ENCODE measurements around the gene NTRK1. TPM values are rescaled to one million over a fixed set of nuclear protein-coding genes. Genes with fewer than 3 reads are reported as not detected.

Gene NTRK1
- polyA plus RNA-seq, 1 experiment, result not detected

- Histone ChIP-seq H3K9me3 (ENCODE audit: control insufficient read depth, insufficient read depth, low read length) (no peaks in the 10 kb centered on the region), H3K4me3 (ENCODE audit: low read depth, low read length) (no peak overlapping the region), H3K27ac (ENCODE audit: low read depth, low read length) (no peak overlapping the region), H3K27me3 (ENCODE audit: control insufficient read depth, insufficient read depth, low read length) (peaks cover 87% of the 10 kb centered on the region)
- TF ChIP-seq CTCF (IDR thresholded peaks at IDR 0.05; ENCODE audit: low read depth, low read length), result no peak
- CTCF ChIA-PET, result interaction anchor here (0.9 to 1.5 kb wide), 4 partner anchors 10 to 191 kb away, joined by 3 to 8 read pairs (median 6); partner anchors contain the start of gene NTRK1
- no peak for DNase-seq (ENCODE audit: low read depth, low spot score)
- POLR2A ChIA-PET, result no interaction called here
Measured at GRCh38 chr1:156880473-156880872, 19.8 kb downstream of the NTRK1 start.

- H3K4me3 ChIP-seq (ENCODE audit: low read depth, low read length), result no peak overlapping the region
- CTCF ChIA-PET, result interaction anchor here (0.9 to 1.4 kb wide), 2 partner anchors 9 to 192 kb away, joined by 3 to 6 read pairs; no protein-coding TSS in a partner anchor
Measured at GRCh38 chr1:156881101-156881500, 20.4 kb downstream of the NTRK1 start.

GRCh38 chr1:156881663-156882062 lies 21.0 kb downstream of the NTRK1 start:
- POLR2A ChIA-PET, result no interaction called here

More at GRCh38 chr1:156881101-156881500, 20.4 kb downstream of the NTRK1 start:
- TF ChIP-seq CTCF (IDR thresholded peaks at IDR 0.05; ENCODE audit: low read depth, low read length), result no peak
- DNase-seq (ENCODE audit: low read depth, low spot score), result no peak
- H3K27ac ChIP-seq (ENCODE audit: low read depth, low read length), result no peak overlapping the region
- peaks cover 84% of the 10 kb centered on the region for H3K27me3 ChIP-seq (ENCODE audit: control insufficient read depth, insufficient read depth, low read length)
- POLR2A ChIA-PET, result no interaction called here
- no peaks in the 10 kb centered on the region for H3K9me3 ChIP-seq (ENCODE audit: control insufficient read depth, insufficient read depth, low read length)

GRCh38 chr1:156882543-156882942 lies 21.9 kb downstream of the NTRK1 start:
- DNase-seq (ENCODE audit: low read depth, low spot score), result no peak
- CTCF ChIA-PET, result interaction anchor here (0.5 kb wide), 1 partner anchor 22 kb away, joined by 4 read pairs; the partner anchor contains the start of gene NTRK1
- no peaks in the 10 kb centered on the region for H3K9me3 ChIP-seq (ENCODE audit: control insufficient read depth, insufficient read depth, low read length)
- H3K27ac ChIP-seq (ENCODE audit: low read depth, low read length), result no peak overlapping the region
- peaks cover 84% of the 10 kb centered on the region for H3K27me3 ChIP-seq (ENCODE audit: control insufficient read depth, insufficient read depth, low read length)
- POLR2A ChIA-PET, result no interaction called here
- TF ChIP-seq CTCF (IDR thresholded peaks at IDR 0.05; ENCODE audit: low read depth, low read length), result no peak
- H3K4me3 ChIP-seq (ENCODE audit: low read depth, low read length), result no peak overlapping the region

More at GRCh38 chr1:156881663-156882062, 21.0 kb downstream of the NTRK1 start:
- Histone ChIP-seq H3K4me3 (ENCODE audit: low read depth, low read length) (no peak overlapping the region), H3K27me3 (ENCODE audit: control insufficient read depth, insufficient read depth, low read length) (peaks cover 81% of the 10 kb centered on the region), H3K27ac (ENCODE audit: low read depth, low read length) (no peak overlapping the region), H3K9me3 (ENCODE audit: control insufficient read depth, insufficient read depth, low read length) (no peaks in the 10 kb centered on the region)
- TF ChIP-seq CTCF (IDR thresholded peaks at IDR 0.05; ENCODE audit: low read depth, low read length), result no peak
- no peak for DNase-seq (ENCODE audit: low read depth, low spot score)
- CTCF ChIA-PET, result interaction anchor here (0.9 kb wide), 1 partner anchor 8 kb away, joined by 6 read pairs; no protein-coding TSS in a partner anchor

GRCh38 chr1:156883919-156884318 lies 23.3 kb downstream of the NTRK1 start:
- DNase-seq (ENCODE audit: low read depth, low spot score), result no peak
- ChIA-PET POLR2A (no interaction called here), CTCF (interaction anchor here (0.7 to 1.6 kb wide), 4 partner anchors 9 to 45 kb away, joined by 3 to 8 read pairs (median 4); partner anchors contain the start of genes INSRR and NTRK1)
- H3K27me3 ChIP-seq (ENCODE audit: control insufficient read depth, insufficient read depth, low read length), result peaks cover 73% of the 10 kb centered on the region
- H3K27ac ChIP-seq (ENCODE audit: low read depth, low read length), result no peak overlapping the region
- TF ChIP-seq CTCF (IDR thresholded peaks at IDR 0.05; ENCODE audit: low read depth, low read length), result no peak
- no peak overlapping the region for H3K4me3 ChIP-seq (ENCODE audit: low read depth, low read length)
- H3K9me3 ChIP-seq (ENCODE audit: control insufficient read depth, insufficient read depth, low read length), result no peaks in the 10 kb centered on the region
